SJCRH30 (cell line): ENCODE results near the gene C5orf52. TPM values are rescaled to one million over a fixed set of nuclear protein-coding genes. Genes with fewer than 3 reads are reported as not detected.
"Not testable (repeated sequence)": the region's sequence is repeated elsewhere in the genome, so short reads cannot be mapped to it uniquely, and the experiment has no call there.

Experiments
- DNase-seq, 2 experiments: peaks; one replicate each; pipeline ENCODE4 v3.0.0-alpha.2; 2015 to 2020
- H3K27ac ChIP-seq: fragments of 250-450 bp; sonication (Bioruptor Pico); 2 replicates; pipeline ENCODE4 v1.5.1; 2020; ENCODE audit warnings: mild to moderate bottlenecking, moderate library complexity
- H3K27me3 ChIP-seq: fragments of 250-450 bp; sonication (Bioruptor Pico); 2 replicates; pipeline ENCODE4 v1.5.1; 2020; ENCODE audit warnings: mild to moderate bottlenecking, moderate library complexity
- H3K36me3 ChIP-seq: fragments of 250-450 bp; sonication (Bioruptor Pico); 2 replicates; pipeline ENCODE4 v1.5.1; 2020; ENCODE audit warnings: mild to moderate bottlenecking, moderate library complexity
- H3K4me1 ChIP-seq: fragments of 250-450 bp; sonication (Bioruptor Pico); 2 replicates; pipeline ENCODE4 v1.5.1; 2020; ENCODE audit warnings: mild to moderate bottlenecking, moderate library complexity
- H3K4me3 ChIP-seq: fragments of 250-450 bp; sonication (Bioruptor Pico); 2 replicates; pipeline ENCODE4 v1.5.1; 2020; ENCODE audit warnings: mild to moderate bottlenecking, moderate library complexity
- H3K9me3 ChIP-seq: fragments of 250-450 bp; sonication (Bioruptor Pico); replicated peaks from 2 replicates; pipeline ENCODE4 v1.5.1; 2020; ENCODE audit warnings: mild to moderate bottlenecking, moderate library complexity
- total RNA-seq: library from RNA; depleted of rRNA; stranded (reverse); fragments of >200 nt; shearing (Covaris generic); gene quantifications from 2 replicates; pipeline ENCODE4 v1.2.3, GENCODE V29; 2014

Gene C5orf52
- total RNA-seq, 1 experiment from 2014 or later, result not detected

DNA sequence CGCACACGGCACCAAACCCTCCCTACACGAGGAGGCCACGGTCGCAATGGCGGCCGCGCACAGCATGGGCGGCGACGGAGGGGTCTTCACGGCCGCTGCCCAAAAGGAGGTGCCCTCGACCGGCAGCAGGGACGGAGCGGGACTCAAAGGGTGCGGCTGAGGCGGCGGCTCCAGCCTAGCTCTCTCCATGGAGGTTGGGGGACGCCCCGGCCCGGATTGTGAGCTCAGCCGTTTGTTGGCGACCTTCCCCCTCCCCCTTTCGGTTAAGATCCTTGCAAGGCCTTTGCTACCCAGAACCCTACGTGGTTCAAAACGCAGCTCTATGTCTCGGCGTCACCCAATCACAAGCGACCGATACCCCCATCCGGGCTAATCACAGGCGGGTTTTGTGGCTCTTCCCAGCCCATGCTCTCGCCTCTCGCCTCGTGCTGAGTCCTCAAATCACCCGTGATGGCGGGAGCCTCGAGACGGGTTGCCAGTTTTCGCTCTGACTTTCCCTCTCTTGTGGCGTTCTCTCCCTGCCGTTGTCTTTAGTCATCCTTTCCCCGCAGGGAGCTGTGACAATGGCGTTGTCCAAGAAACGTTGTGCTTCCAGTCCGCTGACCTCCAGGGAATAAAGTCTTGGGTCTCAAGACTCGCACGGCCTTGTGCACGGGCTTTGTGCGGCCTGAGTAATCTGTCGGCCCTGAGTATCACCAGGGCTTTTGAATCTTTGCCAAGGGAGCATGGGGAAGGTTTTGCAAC is 19.5 kb downstream of the C5orf52 start:
- Histone ChIP-seq H3K27ac (no peak overlapping the region), H3K4me3 (no peak overlapping the region), H3K9me3 (0 out of 2 replicates have a peak, but pooled peaks cover 2% of the 10 kb centered on the region), H3K27me3 (no peaks in the 10 kb centered on the region), H3K4me1 (peaks cover 6% of the 10 kb centered on the region), H3K36me3 (no peaks in the 10 kb centered on the region)
- no peak for DNase-seq

DNA sequence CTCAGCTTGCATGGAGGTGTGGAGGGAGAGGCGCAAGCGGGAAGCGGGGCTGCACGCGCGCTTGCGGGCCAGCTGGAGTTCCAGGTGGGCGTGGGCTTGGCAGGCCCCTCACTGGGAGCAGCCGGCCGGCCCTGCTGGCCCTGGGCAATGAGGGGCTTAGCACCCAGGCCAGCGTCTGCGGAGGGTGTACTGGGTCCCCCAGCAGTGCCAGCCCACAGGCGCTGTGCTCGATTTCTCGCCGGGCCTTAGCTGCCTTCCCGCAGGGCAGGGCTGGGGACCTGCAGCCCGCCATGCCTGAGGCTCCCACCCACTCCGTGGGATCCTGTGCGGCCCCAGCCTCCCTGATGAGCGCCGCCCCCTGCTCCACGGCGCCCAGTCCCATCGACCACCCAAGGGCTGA is 22.5 kb downstream of the C5orf52 start:
- not testable (repeated sequence) for H3K9me3 ChIP-seq, DNase-seq, H3K27ac ChIP-seq, H3K4me3 ChIP-seq, H3K4me1 ChIP-seq, H3K27me3 ChIP-seq, H3K36me3 ChIP-seq

DNA sequence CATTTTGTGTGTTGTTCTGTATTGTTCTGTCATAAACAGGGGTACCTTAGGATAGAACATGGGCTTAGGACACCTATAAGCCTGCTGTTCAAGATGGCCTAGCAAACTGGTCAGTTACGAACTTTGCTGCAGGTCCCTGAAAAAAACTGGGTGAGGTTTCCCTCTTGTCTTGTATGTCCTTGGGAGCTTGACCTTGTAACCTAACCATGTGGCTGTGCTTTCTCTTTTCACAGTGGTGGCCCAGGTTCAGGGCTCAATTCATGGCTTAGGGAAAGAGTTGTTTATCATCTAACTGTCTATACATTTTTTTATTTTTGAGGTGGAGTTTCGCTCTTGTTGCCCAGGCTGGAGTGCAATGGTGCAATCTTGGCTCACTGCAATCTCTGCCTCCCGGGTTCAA is 24.8 kb downstream of the C5orf52 start:
- H3K9me3 ChIP-seq, DNase-seq: not testable (repeated sequence)

DNA sequence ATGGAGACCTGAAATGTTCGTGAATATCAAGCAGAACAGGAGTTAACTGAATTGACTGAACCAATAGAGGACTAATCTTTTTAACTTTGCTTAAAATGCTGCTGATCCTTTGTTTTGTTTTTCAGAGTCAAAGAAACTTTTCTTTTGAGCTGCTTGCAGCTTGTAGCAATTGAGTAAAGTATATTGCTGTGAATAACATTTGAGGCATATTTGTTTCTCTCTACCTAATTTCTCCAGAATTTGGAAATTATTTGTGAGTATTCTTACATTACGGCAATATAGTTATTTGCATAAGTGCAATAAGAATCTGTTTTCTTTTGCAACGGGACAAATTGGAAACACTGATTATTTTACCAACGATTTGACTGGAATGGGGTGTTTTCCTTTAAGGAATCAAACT is 27.3 kb downstream of the C5orf52 start:
- not testable (repeated sequence) for H3K4me3 ChIP-seq, H3K4me1 ChIP-seq, H3K36me3 ChIP-seq, H3K9me3 ChIP-seq, H3K27me3 ChIP-seq, H3K27ac ChIP-seq, DNase-seq

More for the DNA sequence above, 24.8 kb downstream of the C5orf52 start:
- H3K4me3 ChIP-seq, H3K27ac ChIP-seq, H3K27me3 ChIP-seq, H3K36me3 ChIP-seq, H3K4me1 ChIP-seq: not testable (repeated sequence)

DNA sequence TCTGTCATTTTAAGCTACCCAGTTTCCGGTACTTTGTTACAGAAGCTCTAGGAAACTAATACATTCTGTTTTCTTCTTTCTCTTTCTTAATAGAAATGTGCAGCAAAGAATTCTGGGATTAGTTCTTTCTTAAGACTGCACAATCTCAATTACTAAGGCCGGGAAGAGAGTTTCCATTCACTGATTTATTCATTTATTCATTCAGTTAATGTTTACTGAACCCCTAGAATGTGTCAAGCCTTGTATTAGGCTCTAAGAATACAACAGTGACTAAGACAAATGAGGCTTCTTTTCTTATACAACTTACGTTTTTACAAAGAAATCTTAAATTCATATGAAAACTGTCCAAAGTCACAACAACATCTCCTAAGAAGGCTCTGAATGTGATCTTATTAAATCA is 32.4 kb downstream of the C5orf52 start:
- Histone ChIP-seq H3K36me3 (no peaks in the 10 kb centered on the region), H3K27ac (no peak overlapping the region), H3K4me1 (peaks cover 6% of the 10 kb centered on the region), H3K27me3 (no peaks in the 10 kb centered on the region), H3K9me3 (no peaks in the 10 kb centered on the region; the same call in 1 of the 2 replicates), H3K4me3 (no peak overlapping the region)
- DNase-seq, result no peak

DNA sequence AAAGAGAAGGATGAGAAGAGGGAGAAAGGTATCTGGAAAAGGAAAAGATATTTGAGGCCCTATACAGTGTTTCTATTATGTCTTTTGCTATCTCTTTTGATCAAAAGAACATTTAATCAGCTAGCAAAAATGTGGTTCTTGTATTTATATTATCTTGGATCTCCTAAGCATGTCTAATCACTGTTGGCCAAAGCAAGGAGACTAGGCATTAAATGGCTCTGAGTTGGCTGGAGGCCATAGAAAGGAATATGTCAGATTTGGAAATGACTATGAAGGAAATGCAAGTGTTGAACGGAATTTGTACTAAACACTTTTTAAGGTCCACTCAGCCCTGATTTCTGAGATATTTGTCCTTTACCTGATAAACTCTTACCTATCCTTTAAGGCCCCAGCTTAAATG is 37.5 kb downstream of the C5orf52 start:
- Histone ChIP-seq H3K4me1 (peaks cover 34% of the 10 kb centered on the region), H3K36me3 (no peaks in the 10 kb centered on the region; the same call in 1 of the 2 replicates), H3K9me3 (no peaks in the 10 kb centered on the region; the same call in 1 of the 2 replicates), H3K27me3 (no peaks in the 10 kb centered on the region), H3K4me3 (no peak overlapping the region), H3K27ac (peak overlapping the region; percentile 76)
- DNase-seq, result peak; percentile 61 to 84

DNA sequence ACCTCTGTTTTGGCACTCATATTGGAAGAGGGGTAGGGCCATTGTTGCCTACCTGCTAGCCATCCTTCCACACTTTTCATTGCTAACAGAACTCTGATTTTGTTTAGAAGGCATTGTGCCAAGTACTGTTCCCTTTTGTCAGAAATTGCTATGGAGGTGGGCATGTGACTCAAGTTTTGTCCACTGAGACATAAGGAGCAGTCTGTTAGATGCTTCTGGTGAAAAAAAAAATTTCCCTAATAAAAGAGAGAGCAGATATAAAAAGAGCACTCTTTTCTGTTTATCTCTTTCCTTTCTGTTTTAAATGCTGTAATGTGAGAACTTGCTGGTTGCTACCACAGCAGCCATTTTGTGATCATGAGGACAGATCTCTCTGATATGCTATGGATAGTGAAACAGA is 38.0 kb downstream of the C5orf52 start:
- no peak for DNase-seq
- no peaks in the 10 kb centered on the region; the same call in 1 of the 2 replicates for H3K9me3 ChIP-seq
- peaks cover 34% of the 10 kb centered on the region for H3K4me1 ChIP-seq
- H3K27ac ChIP-seq, result peak overlapping the region; percentile 76
- H3K36me3 ChIP-seq, result no peaks in the 10 kb centered on the region; the same call in 1 of the 2 replicates
- H3K4me3 ChIP-seq, result no peak overlapping the region
- H3K27me3 ChIP-seq, result no peaks in the 10 kb centered on the region

DNA sequence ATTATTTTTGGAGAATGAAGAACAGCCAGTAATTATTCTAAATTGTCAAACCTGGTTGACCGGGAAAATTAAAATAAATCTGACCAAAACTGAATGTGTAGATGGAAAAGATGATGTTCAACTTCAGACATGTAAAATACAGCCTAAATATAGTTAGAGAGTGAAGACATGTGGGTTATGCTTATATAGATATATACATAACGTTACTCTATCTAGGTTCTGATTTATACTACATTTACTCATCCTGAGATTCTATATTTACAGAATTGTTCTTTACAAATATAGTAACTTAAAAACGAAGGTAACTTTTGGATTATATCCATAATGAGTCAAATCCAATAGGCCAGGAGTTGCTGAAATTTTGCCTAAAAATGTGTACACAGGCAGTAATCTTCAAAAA is 39.1 kb downstream of the C5orf52 start:
- peaks cover 34% of the 10 kb centered on the region for H3K4me1 ChIP-seq
- no peaks in the 10 kb centered on the region for H3K27me3 ChIP-seq
- H3K4me3 ChIP-seq, result no peak overlapping the region
- no peak overlapping the region for H3K27ac ChIP-seq
- H3K9me3 ChIP-seq, result no peaks in the 10 kb centered on the region; the same call in 1 of the 2 replicates
- no peaks in the 10 kb centered on the region; the same call in 1 of the 2 replicates for H3K36me3 ChIP-seq
- no peak for DNase-seq

DNA sequence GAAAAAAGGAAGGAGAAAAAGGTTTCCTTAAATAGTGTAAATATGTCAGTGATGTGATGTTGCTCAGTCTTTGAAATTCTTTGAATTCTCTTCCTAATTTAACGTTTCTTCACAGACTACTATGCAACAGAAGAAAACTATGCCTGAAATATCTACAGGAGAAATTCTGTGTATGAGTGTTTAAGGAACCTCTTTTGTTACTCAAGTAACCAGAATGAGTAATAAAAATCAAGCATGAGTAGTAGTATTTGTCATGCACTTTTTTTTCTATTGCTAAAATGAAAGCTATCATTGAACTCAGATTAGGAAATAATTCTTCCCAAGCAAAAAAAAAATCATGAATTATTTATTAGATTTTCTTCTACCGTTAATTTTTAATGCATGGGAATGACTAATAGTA is 39.5 kb downstream of the C5orf52 start:
- Histone ChIP-seq H3K4me3 (no peak overlapping the region), H3K36me3 (no peaks in the 10 kb centered on the region; the same call in 1 of the 2 replicates), H3K9me3 (no peaks in the 10 kb centered on the region; the same call in 1 of the 2 replicates), H3K27me3 (no peaks in the 10 kb centered on the region), H3K4me1 (peaks cover 34% of the 10 kb centered on the region), H3K27ac (no peak overlapping the region)
- peak in 1 of 2 experiments; percentile 1 for DNase-seq

DNA sequence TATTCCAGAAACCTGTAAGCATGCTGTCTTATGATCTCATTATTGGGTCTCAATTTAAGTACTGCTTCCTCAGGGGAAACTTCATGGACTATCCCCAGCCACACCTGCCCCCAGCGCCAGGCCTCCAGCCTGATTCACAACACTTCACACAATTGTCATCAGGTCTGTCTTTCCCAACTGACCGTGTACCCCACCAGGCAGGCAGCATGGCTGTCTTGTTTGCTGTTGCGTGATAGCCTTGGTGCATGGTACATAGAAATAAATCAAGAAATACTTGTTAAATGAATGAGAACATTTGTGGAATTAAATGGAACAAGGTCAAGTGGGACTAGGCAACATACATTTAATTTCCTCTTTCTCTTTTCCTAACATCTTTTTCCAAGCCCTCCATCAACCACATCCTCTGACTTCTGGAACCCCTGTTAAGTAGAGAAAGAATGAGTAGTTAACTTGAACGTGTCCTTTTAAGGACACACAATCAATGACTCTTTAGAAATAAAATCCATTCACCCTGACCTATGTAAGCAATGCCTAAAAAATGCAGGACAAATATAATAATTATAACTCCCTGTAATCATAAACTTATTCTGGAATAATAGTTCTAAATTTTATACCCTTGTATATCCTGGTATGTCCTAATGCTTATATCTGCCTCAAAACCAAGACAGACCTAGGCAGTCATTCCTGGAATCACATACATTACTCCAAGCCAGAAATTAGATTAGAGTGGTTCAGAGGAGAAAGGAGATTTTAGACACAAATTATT is 42.7 kb downstream of the C5orf52 start:
- Histone ChIP-seq H3K36me3 (no peaks in the 10 kb centered on the region; the same call in 1 of the 2 replicates), H3K4me3 (no peak overlapping the region), H3K4me1 (peaks cover 35% of the 10 kb centered on the region), H3K27me3 (no peaks in the 10 kb centered on the region), H3K9me3 (no peaks in the 10 kb centered on the region; the same call in 1 of the 2 replicates), H3K27ac (no peak overlapping the region)
- DNase-seq, result no peak

DNA sequence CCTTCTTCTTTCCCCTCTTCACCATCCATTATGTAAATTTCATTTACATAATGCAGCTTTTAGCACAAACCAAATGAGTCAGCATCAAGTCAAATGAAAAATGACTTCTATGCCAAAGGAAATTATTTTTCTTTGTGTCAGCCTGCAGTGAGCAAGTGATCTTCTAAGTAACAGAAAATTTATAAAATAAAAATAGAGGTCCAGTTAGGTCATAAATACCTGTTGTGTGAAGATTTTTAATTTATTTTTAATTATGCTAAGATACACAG is 43.2 kb downstream of the C5orf52 start:
- Histone ChIP-seq H3K4me1 (peaks cover 30% of the 10 kb centered on the region), H3K9me3 (no peaks in the 10 kb centered on the region; the same call in 1 of the 2 replicates), H3K4me3 (no peak overlapping the region), H3K27me3 (no peaks in the 10 kb centered on the region), H3K36me3 (no peaks in the 10 kb centered on the region; the same call in 1 of the 2 replicates), H3K27ac (no peak overlapping the region)
- no peak for DNase-seq

DNA sequence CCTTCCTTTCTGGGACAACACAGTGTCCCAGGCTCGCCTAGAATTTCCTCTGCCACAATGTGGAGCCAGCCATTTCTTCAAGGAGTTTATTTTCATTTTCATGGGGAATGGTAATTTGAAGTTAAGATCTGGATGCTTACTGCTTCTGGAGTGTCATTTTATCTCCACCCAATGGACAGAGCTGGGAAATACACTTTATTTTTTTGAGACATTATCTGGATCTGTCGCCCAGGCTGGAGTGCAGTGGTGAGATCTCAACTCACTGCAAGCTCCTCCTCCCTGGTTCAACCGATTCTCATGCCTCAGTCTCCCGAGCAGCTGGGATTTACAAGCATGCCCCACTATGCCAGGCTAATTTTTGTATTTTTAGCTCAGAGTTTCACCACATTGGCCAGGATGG is 47.2 kb downstream of the C5orf52 start:
- Histone ChIP-seq H3K4me1 (peaks cover 9% of the 10 kb centered on the region), H3K27ac (no peak overlapping the region), H3K36me3 (no peaks in the 10 kb centered on the region), H3K27me3 (no peaks in the 10 kb centered on the region), H3K9me3 (no peaks in the 10 kb centered on the region), H3K4me3 (no peak overlapping the region)
- peak; percentile 24 to 83 for DNase-seq

DNA sequence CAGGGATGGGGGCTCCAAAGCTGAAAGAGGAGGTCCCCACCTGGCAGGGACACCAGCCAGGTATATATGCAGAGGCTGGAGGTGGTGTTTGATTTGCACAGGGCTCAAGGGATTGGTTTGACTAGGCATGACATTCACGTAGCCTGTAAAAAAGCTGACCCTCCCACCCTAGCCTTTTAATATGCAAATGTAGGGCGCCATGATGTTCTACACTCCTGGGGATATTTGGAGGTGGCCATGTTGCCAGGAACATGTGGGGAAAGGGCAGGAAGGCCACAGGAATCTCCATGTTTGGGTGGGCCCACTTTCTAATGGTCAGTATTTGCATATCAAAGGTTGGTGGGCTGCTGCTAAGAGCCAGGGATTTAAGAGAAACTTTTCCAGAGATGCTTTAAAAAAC is 47.9 kb downstream of the C5orf52 start:
- Histone ChIP-seq H3K36me3 (no peaks in the 10 kb centered on the region), H3K27ac (no peak overlapping the region), H3K9me3 (no peaks in the 10 kb centered on the region), H3K27me3 (no peaks in the 10 kb centered on the region), H3K4me3 (no peak overlapping the region), H3K4me1 (peaks cover 9% of the 10 kb centered on the region)
- no peak for DNase-seq

DNA sequence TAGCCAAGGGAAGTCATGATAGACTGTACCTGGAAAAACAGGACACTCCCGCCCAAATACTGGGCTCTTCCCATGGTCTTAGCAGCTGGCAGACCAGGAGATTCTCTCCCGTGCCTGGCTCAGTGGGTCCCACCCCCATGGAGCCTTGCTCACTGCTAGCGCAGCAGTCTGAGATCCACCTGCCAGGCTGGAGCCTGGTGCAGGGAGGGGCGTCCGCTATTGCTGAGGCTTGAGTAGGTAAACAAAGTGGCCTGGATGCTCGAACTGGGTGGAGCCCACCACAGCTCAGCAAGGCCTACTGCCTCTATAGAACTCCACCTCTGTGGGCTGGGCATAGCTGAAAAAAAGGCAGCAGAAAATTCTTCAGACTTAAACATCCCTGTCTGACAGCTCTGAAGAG is 49.8 kb downstream of the C5orf52 start:
- Histone ChIP-seq H3K4me1 (peaks cover 9% of the 10 kb centered on the region), H3K4me3 (no peak overlapping the region), H3K36me3 (no peaks in the 10 kb centered on the region), H3K27ac (no peak overlapping the region), H3K27me3 (no peaks in the 10 kb centered on the region), H3K9me3 (no peaks in the 10 kb centered on the region)
- DNase-seq, result no peak

DNA sequence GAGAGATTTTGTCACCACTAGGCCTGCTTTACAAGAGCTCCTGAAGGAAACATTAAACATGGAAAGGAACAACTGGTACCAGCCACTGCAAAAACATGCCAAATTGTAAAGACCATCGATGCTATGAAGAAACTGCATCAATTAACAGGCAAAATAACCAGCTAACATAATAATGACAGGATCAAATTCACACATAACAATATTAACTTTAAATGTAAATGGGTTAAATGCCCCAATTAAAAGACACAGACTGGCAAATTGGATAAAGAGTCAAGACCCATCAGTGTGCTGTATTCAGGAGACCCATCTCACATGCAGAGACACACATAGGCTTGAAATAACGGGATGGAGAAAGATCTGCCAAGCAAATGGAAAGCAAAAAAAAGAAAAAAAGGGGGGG is 51.6 kb downstream of the C5orf52 start:
- not testable (repeated sequence) for H3K27me3 ChIP-seq, H3K4me1 ChIP-seq, DNase-seq, H3K36me3 ChIP-seq, H3K9me3 ChIP-seq, H3K4me3 ChIP-seq, H3K27ac ChIP-seq
